DOHH2 (cell line): ENCODE data around the gene LRRTM4.

ENCODE experiments used
- EZH2phosphoT487 ChIP-seq: fragments of 200-600 bp; sonication (generic); IDR thresholded peaks from 2 replicates; pipeline ENCODE4 v1.6.1; 2017; ENCODE audit warnings: borderline replicate concordance, mild to moderate bottlenecking, antibody characterized with exemption, low read length, moderate library complexity, mixed read lengths
- TF ChIP-seq, protein P1 (sequence below): fragments of 200-600 bp; sonication (generic); IDR thresholded peaks from one replicate; pipeline ENCODE4 v1.5.1; 2014; ENCODE audit warnings: antibody characterized with exemption, mild to moderate bottlenecking, low read depth, low read length; ENCODE audit not compliant: poor library complexity, severe bottlenecking

DNA sequence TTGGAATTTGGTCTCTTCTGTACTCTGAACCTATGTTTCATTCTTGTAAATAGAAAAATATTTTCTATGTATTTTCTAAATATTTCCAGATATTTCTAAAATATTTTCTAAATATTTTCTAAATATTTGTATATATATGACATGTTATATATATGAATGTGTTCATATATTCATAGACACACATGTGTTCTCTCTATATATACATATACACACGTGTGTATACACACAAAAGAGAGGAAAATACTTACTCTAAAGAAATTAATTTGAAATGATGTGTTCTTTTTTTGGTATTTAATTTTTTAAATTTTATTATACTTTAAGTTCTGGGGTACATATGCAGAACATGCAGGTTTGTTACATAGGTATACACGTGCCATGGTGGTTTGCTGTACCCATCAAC is 589.6 kb downstream of the LRRTM4 start:
- TF ChIP-seq, protein P1, sequence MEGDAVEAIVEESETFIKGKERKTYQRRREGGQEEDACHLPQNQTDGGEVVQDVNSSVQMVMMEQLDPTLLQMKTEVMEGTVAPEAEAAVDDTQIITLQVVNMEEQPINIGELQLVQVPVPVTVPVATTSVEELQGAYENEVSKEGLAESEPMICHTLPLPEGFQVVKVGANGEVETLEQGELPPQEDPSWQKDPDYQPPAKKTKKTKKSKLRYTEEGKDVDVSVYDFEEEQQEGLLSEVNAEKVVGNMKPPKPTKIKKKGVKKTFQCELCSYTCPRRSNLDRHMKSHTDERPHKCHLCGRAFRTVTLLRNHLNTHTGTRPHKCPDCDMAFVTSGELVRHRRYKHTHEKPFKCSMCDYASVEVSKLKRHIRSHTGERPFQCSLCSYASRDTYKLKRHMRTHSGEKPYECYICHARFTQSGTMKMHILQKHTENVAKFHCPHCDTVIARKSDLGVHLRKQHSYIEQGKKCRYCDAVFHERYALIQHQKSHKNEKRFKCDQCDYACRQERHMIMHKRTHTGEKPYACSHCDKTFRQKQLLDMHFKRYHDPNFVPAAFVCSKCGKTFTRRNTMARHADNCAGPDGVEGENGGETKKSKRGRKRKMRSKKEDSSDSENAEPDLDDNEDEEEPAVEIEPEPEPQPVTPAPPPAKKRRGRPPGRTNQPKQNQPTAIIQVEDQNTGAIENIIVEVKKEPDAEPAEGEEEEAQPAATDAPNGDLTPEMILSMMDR = no peak
- no peak for TF ChIP-seq EZH2phosphoT487
